GM12865 (cell line): ENCODE results near the gene CASZ1.

Experiments used
- DNase-seq: peaks from one replicate; pipeline ENCODE4 v3.0.0; 2010; ENCODE audit warnings: low read depth
- H3K4me3 ChIP-seq: 2 replicates; pipeline ENCODE4 v1.5.1; 2011; ENCODE audit warnings: mild to moderate bottlenecking, low read depth, low read length, control low read depth
- TF ChIP-seq, protein P1 (sequence below): IDR thresholded peaks from 2 replicates; pipeline ENCODE4 v1.5.1; 2011; ENCODE audit warnings: low read length, control low read depth, low read depth, inconsistent platforms; ENCODE audit not compliant: insufficient read depth; ENCODE audit errors: missing control alignments

Gene CASZ1

DNA sequence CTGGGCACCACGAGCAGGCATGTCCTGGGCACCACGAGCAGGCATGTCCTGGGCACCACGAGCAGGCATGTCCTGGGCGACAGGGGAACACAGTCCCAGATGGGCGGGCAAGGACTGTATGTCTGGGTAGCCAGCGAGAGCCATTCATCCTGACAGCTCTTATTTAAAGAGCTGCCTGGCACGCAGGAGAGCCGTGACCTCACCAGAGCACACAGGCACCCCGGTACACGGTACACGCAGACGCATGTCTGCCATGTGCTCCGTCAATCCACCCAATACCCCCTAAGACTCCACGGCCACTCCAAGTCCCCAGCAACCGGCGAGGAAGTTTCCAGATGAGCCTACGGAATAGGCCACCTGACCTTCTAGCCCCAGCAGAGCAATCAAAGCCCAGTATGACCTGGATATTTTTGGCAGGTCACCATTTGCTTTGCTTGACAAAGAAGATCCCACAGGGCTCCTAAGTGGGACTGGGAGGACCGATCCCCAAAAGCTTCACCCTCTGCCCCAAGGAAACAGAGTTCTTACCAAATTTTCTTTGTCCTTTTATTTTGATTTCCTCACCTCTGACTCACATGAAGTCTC, 51.7 kb downstream of the CASZ1 start:
- H3K4me3 ChIP-seq: no peak overlapping the region
- DNase-seq: no peak
- TF ChIP-seq, protein P1, sequence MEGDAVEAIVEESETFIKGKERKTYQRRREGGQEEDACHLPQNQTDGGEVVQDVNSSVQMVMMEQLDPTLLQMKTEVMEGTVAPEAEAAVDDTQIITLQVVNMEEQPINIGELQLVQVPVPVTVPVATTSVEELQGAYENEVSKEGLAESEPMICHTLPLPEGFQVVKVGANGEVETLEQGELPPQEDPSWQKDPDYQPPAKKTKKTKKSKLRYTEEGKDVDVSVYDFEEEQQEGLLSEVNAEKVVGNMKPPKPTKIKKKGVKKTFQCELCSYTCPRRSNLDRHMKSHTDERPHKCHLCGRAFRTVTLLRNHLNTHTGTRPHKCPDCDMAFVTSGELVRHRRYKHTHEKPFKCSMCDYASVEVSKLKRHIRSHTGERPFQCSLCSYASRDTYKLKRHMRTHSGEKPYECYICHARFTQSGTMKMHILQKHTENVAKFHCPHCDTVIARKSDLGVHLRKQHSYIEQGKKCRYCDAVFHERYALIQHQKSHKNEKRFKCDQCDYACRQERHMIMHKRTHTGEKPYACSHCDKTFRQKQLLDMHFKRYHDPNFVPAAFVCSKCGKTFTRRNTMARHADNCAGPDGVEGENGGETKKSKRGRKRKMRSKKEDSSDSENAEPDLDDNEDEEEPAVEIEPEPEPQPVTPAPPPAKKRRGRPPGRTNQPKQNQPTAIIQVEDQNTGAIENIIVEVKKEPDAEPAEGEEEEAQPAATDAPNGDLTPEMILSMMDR: no peak

DNA sequence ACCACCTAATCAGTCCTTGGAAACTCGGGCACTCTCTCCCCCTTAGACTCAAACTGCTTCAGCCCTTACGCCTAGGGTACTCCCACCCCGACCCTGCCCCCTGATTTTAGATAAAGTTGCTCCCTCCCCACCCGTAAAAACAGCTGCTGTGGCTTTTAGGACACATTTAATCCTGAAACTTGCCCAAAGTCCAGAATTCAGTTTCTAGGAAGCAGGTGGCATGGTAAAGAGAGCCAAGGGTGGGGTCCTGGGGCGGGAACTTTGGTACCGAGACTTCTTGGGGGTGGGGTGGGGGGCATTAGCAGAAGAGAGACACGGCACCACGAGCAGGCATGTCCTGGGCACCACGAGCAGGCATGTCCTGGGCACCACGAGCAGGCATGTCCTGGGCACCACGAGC, 52.4 kb downstream of the CASZ1 start:
- no peak for DNase-seq
- TF ChIP-seq, protein P1: no peak

DNA sequence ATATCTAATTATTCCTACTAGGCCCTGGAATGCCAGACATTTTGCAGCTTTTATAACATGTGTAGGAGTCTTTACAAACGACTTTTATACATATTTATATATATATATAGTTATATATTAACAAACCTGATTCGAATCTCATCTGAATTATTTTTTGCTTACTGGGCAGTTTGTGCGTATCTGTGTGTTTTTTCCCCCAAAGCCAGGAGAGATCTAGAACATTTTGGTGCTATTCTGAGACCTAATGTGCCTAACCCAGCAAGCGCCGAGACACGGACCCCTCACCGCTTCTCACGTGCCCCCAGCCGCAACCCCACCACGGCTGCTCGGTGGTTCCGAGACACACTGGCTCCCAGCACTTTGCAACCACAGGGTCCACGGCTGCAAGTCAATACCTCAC, 54.8 kb downstream of the CASZ1 start:
- TF ChIP-seq, protein P1: no peak
- no peak overlapping the region for H3K4me3 ChIP-seq
- DNase-seq: no peak

More for the DNA sequence above, 52.4 kb downstream of the CASZ1 start:
- H3K4me3 ChIP-seq: no peak overlapping the region

DNA sequence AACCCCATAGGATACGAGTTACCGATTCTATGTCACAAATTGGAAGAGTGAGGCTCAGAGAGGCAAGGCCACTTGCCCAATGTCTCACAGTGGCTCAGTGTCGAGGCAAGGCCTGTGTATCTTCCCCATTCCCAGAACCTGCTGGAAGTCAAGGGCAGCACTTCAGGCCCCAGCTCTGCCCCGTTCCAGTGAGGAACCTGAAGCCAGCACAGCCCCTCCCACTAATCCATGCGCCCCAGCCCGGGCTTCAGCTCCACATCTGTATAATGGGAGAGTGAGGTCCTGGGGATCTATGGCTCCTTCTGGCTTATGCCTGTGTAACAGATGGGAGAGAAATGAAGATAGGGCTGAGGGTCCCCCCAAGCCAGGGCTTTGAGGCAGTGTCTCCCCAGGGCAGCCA, 56.3 kb downstream of the CASZ1 start:
- no peak for DNase-seq
- TF ChIP-seq, protein P1: no peak
- no peak overlapping the region for H3K4me3 ChIP-seq

DNA sequence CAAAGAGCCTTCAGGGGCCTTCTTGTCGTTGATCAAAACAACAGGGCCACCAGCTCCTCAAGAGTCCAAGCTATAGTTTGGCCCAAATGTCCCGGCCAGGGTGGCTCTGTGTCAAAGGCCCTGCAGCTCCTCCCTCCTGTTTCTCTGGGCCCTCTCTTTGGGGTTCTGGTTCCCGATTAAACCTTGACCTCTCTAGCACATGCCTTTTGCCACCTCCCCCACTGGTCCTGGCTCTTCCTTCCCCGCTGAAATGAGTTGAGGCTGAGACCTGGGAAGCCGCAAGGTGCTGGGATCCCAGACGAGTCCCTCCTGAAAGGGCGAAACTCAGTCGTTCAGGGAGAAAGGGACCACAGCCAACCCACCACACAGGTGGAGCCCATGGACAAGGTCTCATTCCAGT, 56.9 kb downstream of the CASZ1 start:
- DNase-seq: no peak
- TF ChIP-seq, protein P1: no peak
- H3K4me3 ChIP-seq: no peak overlapping the region

DNA sequence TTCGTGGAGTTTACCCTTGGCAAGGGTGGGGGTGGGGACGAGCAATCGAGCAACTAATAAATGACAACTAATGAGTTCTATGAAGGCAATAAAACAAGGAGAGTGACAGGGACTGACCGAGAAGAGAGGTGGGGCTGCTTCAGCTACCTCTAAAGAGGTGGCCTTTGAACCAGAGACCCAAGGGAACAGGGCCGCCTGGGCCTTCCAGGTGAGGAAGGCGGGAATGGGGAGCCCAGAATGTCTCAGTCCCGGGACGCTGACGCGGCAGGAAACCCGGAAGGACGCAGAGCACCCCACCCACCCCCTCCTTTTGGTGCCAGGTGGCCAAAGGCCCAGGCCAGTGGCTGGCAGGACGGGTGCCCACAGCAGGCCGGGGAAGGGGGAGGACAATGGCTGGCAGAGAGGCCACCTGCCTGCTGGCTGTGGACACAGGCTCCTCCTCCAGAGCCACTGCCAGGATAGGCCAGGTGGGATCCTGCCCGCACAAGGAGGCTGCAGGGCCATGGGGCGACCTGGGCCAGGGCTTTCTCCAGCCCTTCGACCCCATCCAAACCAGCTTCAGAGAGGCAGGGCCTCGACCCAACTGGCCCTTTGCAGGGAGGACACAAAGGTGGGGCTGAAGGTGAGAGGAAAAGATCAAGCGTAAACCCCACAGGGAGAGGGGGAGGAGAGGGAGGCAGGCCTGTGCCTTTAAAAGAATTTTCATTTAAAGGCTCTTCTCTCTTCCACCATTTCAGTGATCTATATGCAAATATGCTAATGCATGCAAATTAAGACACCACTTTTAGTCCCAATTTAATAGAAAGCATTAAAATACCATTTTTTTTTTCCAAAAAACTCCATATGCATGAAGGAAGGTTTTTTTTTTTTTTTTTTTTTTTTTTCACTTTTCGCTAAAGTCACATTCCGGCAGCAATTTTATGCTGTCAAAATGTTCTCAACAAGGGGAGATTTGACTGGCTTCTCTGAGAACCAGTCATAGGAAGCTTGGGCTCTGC, 58.1 kb downstream of the CASZ1 start:
- TF ChIP-seq, protein P1: no peak
- H3K4me3 ChIP-seq: no peak overlapping the region
- no peak for DNase-seq
